Stimulated activated CD4-positive, alpha-beta T cell treated with anti-CD3 and anti-CD28 coated beads, Interleukin-4, amount 100 ng/mL, for 48 hours (primary cell): Measurements from ENCODE around the gene NUBP2.

Source experiments
- DNase-seq, 2 donors: peaks; one replicate each; pipeline ENCODE4 v3.0.0-alpha.2; 2020; ENCODE audit warnings: low read depth in 2 of 2

The NUBP2 gene

GRCh38 chr16:1758923-1759322 is 23.8 kb upstream of the NUBP2 start:
- DNase-seq: no peak

GRCh38 chr16:1759511-1759910 is 23.2 kb upstream of the NUBP2 start:
- DNase-seq: no peak

GRCh38 chr16:1760911-1761310 is 21.8 kb upstream of the NUBP2 start:
- no peak for DNase-seq

- no peak for DNase-seq
These were observed 21.0 kb upstream of the NUBP2 start for GRCh38 chr16:1761751-1762150.

- DNase-seq: no peak
These were observed 20.4 kb upstream of the NUBP2 start for GRCh38 chr16:1762196-1762878.

GRCh38 chr16:1762879-1763520 is 19.8 kb upstream of the NUBP2 start:
- DNase-seq: no peak

GRCh38 chr16:1763521-1764511 is 18.9 kb upstream of the NUBP2 start:
- no peak for DNase-seq

- DNase-seq: no peak
These were observed 17.8 kb upstream of the NUBP2 start for GRCh38 chr16:1764971-1765370.

GRCh38 chr16:1765826-1766225 is 16.9 kb upstream of the NUBP2 start:
- DNase-seq: no peak

GRCh38 chr16:1766231-1766630 is 16.5 kb upstream of the NUBP2 start:
- no peak for DNase-seq

GRCh38 chr16:1766701-1767100 is 16.1 kb upstream of the NUBP2 start:
- no peak for DNase-seq

GRCh38 chr16:1767116-1767994 is 15.4 kb upstream of the NUBP2 start:
- DNase-seq: no peak

GRCh38 chr16:1768061-1768766 is 14.5 kb upstream of the NUBP2 start:
- no peak for DNase-seq

- no peak for DNase-seq
These were observed 13.9 kb upstream of the NUBP2 start for GRCh38 chr16:1768767-1769401.

- DNase-seq: no peak
These were observed 13.1 kb upstream of the NUBP2 start for GRCh38 chr16:1769402-1770300.

GRCh38 chr16:1770328-1771187 is 12.2 kb upstream of the NUBP2 start:
- DNase-seq: peak; percentile 38

GRCh38 chr16:1771188-1771863 is 11.4 kb upstream of the NUBP2 start, which contains the start of gene NME3:
Gene NME3, minus strand, starts transcription at chr16:1771543. Its CDS starts 9 bp downstream, at chr16:1771534.
- peak; percentile 75 to 79 for DNase-seq
